ENCODE measurements around the gene LSP1.

DNA sequence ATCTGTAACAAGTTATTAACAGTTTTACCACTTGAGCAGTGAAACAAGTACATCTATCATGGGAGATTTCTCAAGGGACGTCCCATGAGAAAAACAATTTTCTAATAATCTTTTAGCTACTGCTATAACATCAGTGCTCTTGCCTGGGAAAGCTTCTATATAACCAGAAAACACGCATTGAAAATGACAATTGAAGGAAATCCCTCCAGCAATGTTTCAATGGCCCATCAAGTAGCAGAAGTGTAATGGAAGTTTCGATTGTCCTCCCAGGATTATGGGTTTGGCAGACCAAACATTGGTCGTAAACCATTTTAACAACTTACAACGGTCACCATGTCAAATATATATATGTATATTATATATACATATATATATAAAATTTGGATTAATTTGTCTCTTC, 46.8 kb downstream of the LSP1 start:
- TF ChIP-seq, protein P1, sequence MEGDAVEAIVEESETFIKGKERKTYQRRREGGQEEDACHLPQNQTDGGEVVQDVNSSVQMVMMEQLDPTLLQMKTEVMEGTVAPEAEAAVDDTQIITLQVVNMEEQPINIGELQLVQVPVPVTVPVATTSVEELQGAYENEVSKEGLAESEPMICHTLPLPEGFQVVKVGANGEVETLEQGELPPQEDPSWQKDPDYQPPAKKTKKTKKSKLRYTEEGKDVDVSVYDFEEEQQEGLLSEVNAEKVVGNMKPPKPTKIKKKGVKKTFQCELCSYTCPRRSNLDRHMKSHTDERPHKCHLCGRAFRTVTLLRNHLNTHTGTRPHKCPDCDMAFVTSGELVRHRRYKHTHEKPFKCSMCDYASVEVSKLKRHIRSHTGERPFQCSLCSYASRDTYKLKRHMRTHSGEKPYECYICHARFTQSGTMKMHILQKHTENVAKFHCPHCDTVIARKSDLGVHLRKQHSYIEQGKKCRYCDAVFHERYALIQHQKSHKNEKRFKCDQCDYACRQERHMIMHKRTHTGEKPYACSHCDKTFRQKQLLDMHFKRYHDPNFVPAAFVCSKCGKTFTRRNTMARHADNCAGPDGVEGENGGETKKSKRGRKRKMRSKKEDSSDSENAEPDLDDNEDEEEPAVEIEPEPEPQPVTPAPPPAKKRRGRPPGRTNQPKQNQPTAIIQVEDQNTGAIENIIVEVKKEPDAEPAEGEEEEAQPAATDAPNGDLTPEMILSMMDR (conservative IDR thresholded peaks at IDR 0.05; ENCODE audit: low read length): no peak
- TF ChIP-seq EZH2phosphoT487 (IDR thresholded peaks at IDR 0.05; ENCODE audit: borderline replicate concordance, low read depth, low read length): no peak
